HL-60/S4 treated with retinoic acid at 250 ng/mL for 4 days and 3 days (cell line): ENCODE data around the gene ALDH1A2.

ENCODE experiments used
- in situ Hi-C: fragments of 300-500 bp; cut with MboI; formaldehyde crosslinking; loops from 2 replicates; pipeline ENCODE4 v1.7.0; 2022; ENCODE audit warnings: low sequenced_read_pairs

ALDH1A2 gene

DNA sequence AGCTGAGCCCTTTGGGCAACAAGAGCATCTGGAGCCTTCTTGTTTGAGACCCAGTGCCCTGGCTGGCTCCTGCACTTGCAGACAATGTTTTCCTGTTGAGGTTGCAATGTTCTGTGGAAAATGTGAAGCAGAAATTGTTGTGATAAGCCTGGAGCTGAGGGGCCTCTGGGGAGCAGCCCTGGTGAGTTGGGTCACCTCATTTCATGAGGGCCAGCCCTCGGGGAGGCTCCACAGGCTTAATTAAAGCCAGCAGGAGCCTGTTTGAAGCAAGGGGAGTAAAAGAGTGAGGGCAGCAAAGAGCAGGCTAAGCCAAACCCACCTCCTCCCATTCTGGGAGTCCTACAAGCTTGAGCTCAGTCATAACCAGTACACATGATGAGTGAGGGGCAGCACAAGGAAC is 154.3 kb downstream of the ALDH1A2 start:
- in situ Hi-C loops: no loop called here

DNA sequence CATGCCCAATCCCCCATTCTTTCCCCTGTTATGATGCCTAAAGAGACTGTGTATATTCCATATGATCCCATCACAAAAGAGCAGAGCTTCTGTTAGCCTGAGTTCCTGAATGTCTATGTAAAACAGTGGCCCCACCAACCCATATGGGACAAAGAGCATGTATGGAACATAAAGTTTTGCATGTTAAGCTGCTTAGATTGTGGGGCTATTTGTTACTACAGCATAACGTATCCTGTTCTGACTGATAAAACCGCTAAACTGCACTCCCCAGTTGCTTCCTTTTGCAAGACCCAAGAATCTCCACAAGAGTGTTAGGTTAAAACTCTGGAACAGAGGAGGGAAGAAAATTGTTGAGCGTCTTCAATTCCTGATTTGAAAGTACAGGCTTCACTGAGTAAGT is 154.8 kb downstream of the ALDH1A2 start:
- in situ Hi-C loops: no loop called here

DNA sequence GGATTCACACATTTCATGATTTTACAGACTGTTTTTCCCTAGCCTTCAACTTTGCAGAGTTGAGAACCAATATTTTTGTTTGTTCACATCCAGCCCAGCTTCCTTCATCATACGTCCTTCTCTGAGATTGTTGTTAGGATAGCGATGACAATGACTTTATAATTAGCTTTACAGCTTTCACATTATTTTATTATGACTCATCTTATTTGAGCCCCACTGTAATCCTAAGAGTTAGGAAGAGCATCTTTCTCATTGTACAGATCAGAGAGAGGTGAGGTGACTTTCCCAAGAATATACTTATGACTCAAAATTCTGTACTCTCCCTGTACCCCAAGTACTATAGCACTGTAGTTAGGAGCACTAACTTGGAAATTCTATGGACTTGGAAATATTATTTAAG is 156.1 kb downstream of the ALDH1A2 start:
- in situ Hi-C loops: no loop called here

DNA sequence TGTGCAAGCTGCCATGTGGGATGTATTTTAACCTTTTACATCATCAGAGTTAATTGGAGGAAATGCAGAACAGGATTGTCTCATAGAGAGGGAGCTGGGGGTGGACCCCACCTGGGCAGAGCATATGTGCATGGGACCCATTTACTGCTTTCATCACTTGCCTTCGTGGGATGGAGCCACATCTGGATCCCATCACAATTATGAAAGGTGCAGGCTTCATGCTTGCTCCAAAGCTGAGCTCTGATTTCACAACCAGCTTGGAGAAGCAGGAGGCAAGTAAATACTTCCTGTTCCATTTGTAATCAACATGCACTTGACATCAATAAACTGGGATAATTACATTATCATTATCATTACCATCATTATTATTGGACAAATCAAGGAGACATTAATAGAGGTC is 161.9 kb downstream of the ALDH1A2 start:
- in situ Hi-C loops: no loop called here
